VCaP (cell line): ENCODE data around the gene DDAH1.

ENCODE experiments used
- H3K27ac ChIP-seq: fragments of 450-650 bp; 2 replicates; pipeline ENCODE4 v1.5.1; 2017
- TF ChIP-seq, protein P1 (sequence below): fragments of 450-650 bp; conservative IDR thresholded peaks from 2 replicates; pipeline ENCODE4 v1.5.1; 2017; ENCODE audit warnings: mild to moderate bottlenecking, moderate library complexity

DDAH1 gene

DNA sequence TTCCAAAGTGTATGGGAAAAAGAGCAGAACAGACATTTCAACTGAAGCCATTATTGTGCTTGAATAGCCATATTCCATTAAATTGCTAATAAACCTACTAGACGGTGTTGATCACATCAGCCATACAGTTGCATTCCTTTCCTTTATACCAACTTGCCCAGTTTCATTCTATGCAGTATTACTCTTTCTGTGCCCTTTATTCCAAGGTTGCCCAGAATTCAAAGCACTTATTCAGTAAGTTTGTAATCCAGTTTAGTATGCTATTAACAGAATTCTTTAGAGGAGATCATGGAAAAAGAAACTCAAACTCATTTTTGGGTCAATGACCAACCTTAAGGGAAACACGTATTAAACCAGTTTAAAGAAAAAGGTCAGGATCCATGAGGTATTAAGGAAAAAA lies 89.5 kb downstream of the DDAH1 start:
- no peak overlapping the region for H3K27ac ChIP-seq
- TF ChIP-seq, protein P1, sequence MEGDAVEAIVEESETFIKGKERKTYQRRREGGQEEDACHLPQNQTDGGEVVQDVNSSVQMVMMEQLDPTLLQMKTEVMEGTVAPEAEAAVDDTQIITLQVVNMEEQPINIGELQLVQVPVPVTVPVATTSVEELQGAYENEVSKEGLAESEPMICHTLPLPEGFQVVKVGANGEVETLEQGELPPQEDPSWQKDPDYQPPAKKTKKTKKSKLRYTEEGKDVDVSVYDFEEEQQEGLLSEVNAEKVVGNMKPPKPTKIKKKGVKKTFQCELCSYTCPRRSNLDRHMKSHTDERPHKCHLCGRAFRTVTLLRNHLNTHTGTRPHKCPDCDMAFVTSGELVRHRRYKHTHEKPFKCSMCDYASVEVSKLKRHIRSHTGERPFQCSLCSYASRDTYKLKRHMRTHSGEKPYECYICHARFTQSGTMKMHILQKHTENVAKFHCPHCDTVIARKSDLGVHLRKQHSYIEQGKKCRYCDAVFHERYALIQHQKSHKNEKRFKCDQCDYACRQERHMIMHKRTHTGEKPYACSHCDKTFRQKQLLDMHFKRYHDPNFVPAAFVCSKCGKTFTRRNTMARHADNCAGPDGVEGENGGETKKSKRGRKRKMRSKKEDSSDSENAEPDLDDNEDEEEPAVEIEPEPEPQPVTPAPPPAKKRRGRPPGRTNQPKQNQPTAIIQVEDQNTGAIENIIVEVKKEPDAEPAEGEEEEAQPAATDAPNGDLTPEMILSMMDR: no peak

DNA sequence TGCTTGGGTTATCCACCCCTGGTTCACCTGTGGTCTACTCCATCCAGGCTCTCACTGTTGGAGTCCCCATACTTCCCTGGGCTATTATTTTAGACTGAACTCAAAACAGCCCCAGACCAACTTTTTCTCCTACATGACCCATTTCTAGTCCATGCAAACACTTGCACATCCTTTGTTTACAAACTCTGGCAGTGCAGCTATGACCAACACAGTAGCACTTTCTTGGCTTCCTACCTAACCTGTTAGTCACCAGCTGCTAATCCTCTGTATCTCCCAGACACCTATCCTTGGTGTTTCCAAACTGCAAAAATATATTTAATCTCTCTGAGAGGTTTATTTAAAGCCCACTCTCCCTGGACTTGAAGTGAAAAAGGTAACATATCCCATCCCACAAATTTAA lies 90.8 kb downstream of the DDAH1 start:
- TF ChIP-seq, protein P1: no peak
- no peak overlapping the region for H3K27ac ChIP-seq

DNA sequence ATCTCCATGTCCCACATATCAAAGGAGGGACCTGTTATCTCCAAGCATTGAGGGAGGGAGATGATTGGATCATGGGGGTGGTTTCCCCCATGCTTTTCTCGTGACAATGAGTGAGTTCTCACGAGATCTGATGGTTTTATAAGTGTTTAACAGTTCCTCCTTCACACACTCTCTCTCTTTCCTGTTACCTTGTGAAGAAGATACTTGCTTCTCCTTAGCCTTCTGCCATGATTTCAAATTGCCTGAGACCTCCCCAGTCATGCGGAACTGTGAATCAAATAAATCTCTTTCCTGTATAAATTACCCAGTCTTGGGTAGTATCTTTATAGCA lies 91.6 kb downstream of the DDAH1 start:
- TF ChIP-seq, protein P1: no peak
- no peak overlapping the region for H3K27ac ChIP-seq

DNA sequence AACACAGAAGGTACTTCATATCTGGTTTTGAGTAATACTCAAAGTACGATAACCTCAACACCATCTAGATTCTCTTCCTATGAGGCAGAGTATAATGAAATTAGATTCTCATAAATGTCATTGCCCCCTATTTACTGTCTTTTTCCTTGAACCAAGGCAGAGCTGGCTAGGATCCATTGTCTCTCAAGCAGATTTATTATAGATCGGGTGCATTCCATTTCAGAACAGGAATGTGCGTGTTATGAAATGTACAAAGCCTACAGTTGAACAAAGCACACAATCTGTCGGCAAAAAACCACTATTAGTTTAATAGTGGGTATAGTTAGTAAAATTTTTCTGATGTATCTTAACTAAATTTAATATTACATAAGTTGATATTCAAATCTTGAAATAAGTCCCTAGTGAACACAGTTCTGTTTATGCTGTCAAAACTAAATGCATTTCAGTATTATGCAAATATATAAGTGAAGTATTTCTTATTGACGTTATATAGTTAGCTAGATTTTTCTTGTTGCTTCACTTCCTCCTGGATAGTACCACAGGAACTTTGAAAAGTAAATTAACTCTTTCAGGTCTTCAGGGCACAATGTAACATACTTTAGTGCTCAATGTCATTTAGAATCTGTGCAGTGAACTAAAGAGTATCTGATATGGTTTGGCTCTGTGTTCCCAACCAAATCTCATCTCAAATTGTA lies 92.1 kb downstream of the DDAH1 start:
- TF ChIP-seq, protein P1: no peak
- H3K27ac ChIP-seq: no peak overlapping the region

DNA sequence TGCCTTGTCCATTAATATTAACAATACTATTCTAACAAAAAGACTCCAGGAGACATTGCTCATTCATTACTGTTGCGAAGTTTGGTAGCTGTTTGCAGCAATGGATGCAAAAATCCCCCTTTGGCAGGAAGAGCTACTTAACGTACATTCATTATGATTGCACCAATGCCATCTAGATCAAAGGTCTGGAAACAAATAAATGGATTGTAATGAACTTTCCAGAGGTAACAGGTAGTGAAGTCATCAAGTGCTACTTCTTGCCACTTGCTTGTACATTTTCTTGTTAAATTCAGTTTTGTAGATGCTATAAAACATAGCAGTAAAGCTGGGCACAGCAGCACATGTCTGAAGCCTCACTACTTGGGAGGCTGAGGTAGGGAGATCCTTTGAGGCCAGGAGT lies 93.9 kb downstream of the DDAH1 start:
- TF ChIP-seq, protein P1: no peak
- H3K27ac ChIP-seq: no peak overlapping the region

DNA sequence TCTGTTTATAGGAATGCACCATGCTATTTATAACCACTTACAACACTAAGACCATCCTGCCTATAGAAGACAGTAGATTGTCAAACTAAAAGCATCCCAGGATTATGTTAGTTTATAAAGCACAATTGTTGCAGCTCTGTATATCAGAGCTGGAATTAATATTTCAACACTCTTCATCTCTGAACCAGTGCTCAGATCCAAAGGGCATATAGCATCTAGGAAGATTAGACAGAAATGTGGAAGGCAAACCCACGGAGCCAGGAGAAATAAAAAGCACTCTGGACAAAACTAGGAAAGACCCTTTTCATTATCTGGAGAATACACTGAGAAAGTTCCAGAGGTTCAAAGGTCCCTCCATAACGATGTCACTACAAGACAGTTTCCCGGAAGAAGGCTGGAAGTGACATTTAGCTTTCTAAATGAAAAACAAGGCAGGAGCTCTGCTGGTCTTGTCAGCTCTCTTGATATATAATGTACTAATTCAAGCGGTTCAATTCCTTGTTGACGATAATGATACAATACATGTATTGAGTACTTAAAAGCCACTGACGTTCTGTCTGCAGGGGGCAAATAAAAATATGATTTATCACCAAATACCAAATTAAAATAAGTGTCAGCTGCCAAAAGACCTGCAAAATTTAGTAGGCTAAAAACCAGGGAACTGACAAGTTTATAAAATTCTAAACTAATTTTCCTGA lies 96.7 kb downstream of the DDAH1 start:
- TF ChIP-seq, protein P1: no peak
- no peak overlapping the region for H3K27ac ChIP-seq

DNA sequence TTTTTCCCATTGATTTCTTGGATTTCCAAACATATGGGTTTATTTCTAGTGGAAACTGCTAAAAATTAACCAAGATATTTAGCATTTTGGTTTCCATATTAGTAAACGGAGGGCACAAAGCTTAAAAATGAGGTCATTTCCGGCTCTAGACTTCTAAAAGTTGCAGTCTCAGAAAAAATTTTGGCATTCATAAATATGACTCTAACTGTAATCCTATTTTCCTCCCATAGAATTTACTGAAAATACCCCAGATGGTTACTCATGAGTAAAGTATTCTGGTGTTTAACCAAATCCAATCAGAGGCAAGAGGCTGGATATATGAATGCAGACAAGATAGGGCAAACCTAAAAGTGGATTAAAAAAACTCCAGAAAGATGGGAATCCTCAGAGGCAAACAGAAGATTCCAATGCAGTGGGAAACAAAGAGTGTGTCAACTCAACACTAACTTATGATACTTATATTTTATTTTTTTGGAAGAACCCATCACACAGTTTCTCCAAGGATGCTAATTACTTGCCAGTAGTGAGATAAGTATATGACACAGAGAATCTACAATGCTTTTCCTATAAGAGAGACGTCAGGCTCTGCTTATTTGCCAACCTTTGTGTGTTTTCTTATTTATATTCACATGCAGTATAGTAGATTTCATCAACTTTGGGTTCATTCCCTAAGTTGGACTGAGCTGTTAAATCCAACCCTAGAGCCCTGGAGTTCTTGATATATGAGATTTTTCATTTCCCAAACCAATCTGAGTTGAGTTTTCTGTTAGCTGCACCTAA lies 98.4 kb downstream of the DDAH1 start:
- H3K27ac ChIP-seq: no peak overlapping the region
- TF ChIP-seq, protein P1: no peak
